GM18505 (cell line): ENCODE measurements around the gene PGLYRP3.
"Not testable (repeated sequence)": the region's sequence is repeated elsewhere in the genome, so short reads cannot be mapped to it uniquely, and the experiment has no call there.

ENCODE experiments used
- ATAC-seq: cut with Tn5 transposase; IDR thresholded peaks from one replicate; pipeline ENCODE4 v1.9.1; 2021; ENCODE audit not compliant: unreplicated experiment
- POLR2A ChIP-seq: IDR thresholded peaks from 4 replicates; pipeline ENCODE4 v1.6.1; 2011; ENCODE audit warnings: borderline replicate concordance; ENCODE audit not compliant: insufficient read depth, insufficient read length; ENCODE audit errors: extremely low read depth

PGLYRP3 gene

DNA sequence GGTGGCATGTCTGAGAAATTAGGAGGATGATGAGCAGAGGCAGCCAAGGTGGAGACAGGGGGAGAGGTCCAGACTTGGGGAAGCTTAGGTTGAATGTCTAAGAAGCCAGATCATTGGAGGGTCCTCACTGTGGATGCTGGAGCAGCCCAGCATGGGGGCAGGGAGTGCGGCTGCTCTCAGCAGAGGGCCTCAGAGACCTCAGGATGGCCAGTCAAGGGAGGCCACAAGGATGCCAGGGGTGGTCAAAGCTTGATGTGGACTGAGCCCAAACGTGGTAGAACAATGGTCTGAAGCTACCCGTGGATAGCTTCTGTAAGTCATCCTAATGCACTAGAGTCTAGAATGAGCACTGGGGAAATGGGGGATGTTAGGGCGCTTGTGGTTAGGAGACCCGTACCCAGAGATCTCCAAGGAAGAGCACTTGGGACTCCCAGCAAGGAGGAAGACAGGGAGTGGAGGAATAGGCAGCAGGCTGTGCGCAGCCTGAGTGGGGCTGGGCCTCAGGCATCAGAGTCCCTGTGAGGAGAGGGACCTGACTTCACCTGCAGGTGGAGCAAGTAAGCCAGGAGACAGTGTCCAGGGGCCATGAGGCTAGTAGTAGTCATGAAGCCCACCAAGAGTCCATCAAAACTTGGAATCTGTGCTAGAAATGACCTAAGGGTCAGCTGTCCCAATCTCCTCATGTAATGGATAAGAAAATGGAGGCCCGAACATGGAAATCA is 40.6 kb upstream of the PGLYRP3 start:
- TF ChIP-seq POLR2A: no peak
- no peak for ATAC-seq

DNA sequence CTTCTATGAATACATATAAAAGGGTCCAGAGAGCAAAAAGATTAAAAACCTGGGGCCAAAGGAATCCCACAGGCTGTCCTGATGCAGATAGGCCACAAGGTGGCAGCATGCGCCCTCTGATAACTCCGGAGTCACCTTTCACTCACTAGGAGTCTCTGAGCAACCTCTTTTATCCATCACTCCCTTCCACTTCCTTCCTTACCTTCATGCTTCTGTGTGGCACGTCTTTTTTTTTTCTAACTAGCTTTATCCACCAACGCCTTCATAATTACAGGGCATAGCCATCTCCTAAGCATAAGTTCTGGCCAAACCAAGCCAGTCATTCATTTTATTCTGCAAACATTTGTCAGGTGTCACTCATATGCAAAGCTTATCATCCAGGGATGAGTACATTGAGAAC is 39.8 kb upstream of the PGLYRP3 start:
- no peak for ATAC-seq
- no peak for TF ChIP-seq POLR2A

DNA sequence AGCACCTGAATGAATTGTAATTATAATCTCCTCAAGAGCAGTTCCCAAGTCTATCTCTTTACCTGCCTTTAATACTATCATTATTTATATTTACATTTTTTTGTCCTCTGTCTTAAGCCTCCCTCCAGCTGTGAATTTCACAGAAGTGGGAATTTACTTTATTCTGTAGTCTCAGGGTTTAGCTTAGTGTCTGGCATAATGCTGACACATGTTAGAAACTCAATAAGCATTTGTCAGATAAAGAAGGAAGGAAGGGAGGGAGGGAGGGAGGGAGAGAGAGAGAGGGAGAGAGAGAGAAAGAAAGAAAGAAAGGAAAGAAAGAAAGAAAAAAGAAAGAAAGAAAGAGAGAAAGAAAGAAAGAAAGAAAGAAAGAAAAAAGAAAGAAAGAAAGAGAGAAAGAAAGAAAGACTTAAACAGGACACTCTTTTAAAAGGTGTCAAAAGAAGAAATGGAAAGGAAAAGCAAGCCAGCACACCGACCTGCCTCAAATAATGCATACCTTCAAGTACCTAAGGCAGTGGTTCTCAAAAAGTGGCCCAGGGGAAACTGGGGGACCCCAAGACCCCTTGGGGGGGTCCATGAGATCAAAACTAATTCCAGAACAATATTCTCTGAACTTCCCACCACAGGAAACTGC is 37.7 kb upstream of the PGLYRP3 start:
- no peak for ATAC-seq
- TF ChIP-seq POLR2A: no peak

DNA sequence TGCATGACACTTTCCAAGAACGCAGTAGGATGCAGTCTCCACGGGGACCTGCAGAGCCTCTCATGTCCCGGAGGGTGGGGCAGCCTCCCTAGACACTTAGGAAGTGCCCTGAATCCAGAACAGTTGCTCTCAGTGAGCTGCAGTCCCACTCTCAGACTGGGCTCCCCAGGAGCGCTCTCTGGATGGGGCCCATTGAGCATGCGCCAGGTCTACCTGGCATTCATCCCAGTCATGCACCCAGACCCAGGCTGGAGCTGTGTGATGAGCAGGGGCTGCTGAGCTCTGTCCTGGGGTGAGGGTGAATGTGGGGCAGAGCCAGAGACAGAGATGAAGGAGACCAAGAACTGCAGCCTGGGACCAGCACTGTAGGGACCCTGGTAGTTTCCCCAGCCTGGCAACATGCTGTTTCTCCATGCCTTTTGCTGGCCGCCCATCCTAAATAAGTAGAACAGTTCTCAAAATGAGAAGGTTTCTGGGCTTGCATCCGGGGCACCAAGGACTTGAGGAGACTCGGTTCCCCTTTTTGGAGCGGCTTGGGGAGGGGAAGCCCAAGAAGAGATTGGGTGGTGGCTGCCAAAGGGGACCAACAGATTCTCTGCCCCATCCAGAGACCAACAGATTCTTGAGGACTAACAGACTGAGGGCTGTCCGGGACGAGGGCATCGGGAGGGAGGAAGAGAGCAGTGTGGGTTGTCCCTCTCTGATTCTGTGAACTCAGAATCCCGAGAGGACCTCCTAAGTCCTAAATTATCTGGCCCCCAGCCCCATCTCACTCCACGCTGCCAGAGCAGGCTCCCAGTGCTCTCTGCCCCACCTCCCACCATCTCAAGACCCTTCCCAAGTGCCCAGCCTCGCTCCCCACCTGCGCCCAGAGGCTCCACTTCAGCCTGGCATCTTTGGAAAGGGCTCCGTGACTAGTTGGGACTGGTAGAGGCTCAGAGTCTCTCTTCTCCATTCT is 36.9 kb upstream of the PGLYRP3 start:
- TF ChIP-seq POLR2A: no peak
- no peak for ATAC-seq

DNA sequence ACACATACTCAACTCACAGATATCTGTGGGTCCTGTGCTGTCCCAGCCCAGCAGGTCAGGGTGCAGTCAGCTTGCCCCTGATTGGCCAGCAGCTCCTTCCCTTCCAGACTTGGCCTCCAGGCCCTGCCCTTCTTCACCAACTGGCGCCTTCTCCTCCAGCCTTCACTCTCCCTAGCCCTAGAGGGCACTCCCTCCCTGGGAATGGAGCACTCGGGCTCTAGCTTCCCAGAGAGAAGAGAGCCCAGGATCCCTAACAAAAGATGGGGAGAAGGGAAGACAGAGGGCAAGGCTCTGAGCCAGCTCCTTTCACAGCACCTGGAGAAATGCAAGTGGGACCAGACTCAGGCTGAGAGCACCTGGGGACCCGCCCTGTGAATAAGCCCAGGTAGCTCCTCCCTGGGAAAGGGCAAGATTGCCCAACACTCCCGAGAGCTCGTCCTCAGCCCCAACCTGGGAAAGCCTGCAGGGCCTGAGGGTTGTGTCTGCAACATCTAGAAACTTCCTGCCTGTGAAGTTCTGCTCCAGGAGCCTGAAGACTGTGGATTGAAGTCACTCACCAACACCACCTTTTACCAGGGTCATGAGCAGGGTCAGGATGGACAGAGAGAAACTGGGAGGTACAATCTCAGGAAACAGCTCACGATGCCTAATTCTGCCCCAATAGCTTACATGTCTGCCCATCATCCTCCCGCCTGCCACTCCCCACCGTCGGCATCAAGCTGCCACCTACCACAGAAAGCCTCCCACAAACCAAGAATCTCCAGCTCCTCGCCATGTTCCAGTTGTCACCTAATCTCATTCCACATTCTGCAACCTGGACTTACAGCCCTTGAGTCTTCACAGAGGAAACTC is 36.0 kb upstream of the PGLYRP3 start, which contains the start of gene PGLYRP4:
TSS of gene PGLYRP4 (minus strand) at position 331 of the 852 bp plus-strand sequence. CDS start 909 bp downstream, outside the sequence.
- no peak for TF ChIP-seq POLR2A
- no peak for ATAC-seq

DNA sequence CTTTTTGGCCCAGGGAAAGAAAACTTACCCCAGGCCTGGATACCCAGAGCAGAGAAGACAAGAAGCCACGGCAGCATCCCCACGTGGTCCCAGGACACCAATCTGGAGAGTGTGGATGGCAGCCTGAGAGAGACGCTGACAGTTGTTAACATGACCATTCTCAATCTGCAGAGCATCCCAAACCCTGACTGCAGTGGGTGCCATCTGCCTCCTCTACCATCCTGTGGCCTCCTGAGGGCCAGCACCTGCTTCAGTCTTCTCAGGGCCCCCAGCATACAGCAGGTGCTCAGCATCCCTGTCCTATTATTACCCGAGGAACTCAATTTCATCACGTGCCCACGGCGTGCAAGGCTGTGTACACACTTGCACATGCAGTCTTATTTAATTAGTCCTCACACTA is 35.1 kb upstream of the PGLYRP3 start:
- ATAC-seq: no peak
- TF ChIP-seq POLR2A: no peak

DNA sequence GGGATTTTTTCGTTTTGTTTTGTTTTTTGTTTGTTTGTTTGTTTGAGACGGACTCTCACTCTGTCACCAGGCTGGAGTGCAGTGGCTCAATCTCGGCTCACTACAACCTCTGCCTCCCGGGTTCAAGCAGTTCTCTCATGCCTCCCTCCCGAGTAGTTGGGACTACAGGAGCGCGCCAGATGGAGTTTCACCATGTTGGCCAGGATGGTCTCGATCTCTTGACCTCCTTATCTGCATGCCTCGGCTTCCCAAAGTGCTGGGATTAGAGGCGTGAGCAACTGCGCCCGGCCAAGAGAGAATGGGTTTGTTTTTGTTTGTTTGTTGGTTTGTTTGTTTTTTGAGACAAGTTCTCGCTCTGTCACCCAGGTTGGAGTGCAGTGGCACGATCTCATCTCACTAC is 34.3 kb upstream of the PGLYRP3 start:
- ATAC-seq: not testable (repeated sequence)

DNA sequence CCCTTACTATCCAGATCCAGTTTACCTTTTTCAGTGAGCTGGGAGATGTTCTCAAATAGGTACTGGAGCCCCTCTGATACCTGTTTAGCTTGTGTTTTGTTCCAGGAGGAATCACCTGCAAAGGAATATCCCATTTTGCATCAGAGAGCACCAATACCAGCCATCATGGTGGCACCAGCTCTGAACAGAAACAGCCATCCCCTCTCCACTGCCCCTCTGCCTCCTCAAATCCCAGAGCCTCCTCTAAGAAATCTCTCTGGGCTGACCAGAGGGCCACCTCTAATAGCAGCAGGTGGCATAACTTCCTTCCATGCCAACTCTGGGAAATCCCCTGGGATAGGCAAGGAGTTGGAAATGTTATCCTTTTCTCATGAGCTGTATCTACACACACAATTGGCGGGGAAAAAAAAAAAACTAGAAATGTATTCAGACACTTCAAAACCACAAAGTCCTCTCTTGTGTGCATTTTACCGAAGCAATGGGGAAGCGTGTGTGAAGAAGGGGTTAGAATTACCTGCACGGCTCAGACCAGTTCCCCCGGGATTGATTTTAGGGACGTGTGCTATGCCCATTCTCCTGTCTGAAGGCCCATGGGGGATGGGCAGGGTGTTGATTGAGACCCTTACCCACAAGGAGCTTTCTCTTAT is 33.4 kb upstream of the PGLYRP3 start:
- no peak for ATAC-seq
- no peak for TF ChIP-seq POLR2A

DNA sequence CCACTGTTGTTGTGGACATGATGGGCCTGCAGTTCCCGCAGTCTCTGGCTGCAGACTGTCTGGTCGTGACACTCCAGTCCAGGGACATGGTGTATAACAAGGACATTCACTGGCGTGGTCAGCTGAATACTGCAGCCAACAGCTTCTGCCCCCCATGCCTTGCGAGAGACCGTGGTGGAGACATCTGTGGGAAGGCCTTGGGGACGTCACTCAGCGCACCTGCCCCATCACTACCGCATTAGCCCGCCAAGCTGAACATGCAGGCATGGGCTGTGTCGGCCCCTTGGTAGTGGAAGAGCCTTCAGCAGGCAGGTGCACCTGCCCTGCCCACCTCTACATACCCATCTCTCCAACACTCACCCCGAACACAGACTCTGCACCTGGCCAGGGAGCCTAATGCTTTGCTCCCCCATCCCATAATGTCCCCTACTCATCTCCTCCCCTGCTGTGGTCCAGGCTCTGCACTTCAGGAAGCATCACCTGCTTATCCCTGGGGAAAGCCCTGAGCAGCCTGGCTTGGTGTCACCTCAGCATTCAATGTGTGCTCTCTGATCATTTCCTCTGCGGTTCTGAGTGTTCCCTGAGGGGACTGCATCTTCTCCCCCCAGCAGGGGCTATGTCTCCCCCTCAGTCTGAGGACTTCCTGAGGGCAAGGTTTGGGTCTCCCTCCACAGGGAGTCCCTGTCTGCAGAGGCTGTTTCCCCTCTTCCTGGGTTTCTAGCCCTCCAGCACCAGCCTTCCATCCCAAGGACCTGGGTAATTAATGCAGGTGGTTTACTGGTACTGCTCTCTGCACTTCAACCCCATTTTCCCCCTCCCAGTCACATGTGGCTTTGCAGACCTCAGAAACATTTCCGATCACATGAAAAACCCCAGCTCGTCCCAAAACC is 32.7 kb upstream of the PGLYRP3 start:
- no peak for ATAC-seq
- no peak for TF ChIP-seq POLR2A

DNA sequence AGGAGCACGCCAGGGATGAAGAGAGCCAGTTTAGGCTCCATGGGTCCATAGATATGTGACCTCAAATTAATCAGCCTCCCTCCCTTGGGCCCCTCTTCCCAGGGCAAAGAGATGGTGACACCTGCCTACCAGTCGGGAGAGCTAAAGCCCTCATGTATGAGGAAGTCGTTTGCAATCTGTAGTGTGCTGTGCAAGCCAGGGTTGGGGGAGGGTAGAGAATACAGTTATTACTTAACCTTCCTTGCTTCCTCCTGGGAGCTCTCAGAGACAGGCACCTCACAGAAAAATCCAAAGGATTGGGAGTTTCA is 31.9 kb upstream of the PGLYRP3 start:
- TF ChIP-seq POLR2A: no peak
- ATAC-seq: no peak

DNA sequence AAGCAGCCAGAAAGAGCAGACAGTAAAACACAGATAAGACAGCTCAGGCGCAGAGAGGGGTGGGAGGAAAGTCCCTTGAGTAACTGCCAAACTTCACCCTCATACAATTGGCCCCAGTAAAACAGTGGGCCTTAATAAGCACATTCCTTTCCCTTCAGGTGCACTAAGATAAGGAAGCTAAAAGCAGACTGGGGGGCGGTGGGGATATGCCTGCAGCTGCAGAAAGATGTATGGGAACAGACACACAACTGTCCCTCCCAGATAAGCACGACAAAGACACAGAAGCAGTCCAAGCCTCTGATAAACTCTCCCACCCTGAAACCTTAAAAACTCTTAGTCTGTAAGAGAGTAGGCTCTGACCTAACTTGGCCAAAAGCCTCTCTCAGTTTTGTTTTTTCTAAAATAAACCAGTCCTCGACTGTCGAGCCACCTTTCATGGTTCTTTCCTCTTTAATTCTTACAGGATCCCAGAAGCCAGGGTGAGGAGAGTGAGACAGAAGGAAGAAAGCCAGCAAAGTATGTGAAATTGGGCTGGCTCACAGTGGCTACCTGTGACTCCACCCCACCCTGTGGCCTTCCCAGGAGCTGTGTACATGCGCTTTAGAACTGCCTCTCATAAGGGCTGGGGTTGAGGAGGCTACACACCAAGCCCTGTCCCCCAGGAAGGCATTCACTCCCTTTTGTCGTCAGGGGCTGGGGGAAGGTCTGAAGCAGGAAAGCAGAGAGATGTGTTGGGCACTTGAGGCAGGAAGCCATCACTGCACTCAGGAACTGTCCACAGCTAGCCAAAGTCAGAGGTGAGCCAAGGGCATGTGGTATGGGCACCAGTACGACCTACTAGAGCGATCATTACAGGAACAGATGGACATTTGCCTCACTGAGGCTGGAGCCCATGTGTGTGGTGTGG is 31.3 kb upstream of the PGLYRP3 start:
- no peak for TF ChIP-seq POLR2A
- no peak for ATAC-seq
